22Rv1 (cell line): ENCODE results near the gene RPLP1.

Experiments
- CTCF ChIP-seq: fragments of 450-650 bp; IDR thresholded peaks from 2 replicates; pipeline ENCODE4 v1.5.1; 2017; ENCODE audit warnings: mild to moderate bottlenecking
- ZFX ChIP-seq: fragments of 450-650 bp; IDR thresholded peaks from 2 replicates; pipeline ENCODE4 v1.6.1; 2017; ENCODE audit warnings: antibody characterized with exemption, borderline replicate concordance

GRCh38 chr15:69466733-69467132 is 14.1 kb downstream of the RPLP1 start:
- TF ChIP-seq CTCF (no peak), ZFX (no peak)
